Right lobe of liver (tissue), 6 donors: ENCODE measurements around the gene SPCS3. TPM values are rescaled to one million over a fixed set of nuclear protein-coding genes. Genes with fewer than 3 reads are reported as not detected.
"Not testable (repeated sequence)": the region's sequence is repeated elsewhere in the genome, so short reads cannot be mapped to it uniquely, and the experiment has no call there.

Experiments used
- ATAC-seq, 4 donors: fragments of 200-7000 bp; cut with Tn5 transposase; one replicate each; pipeline ENCODE4 v1.9.1; 2020; ENCODE audit warnings: mild to moderate bottlenecking in 4 of 4, moderate library complexity in 4 of 4
- DNase-seq, 3 donors: peaks; one replicate each; pipeline ENCODE4 v3.0.0-alpha.2; 2020
- H3K27ac ChIP-seq, 3 donors: fragments of 200-600 bp; one replicate each; pipeline ENCODE4 v1.8.0; 2022
- H3K27me3 ChIP-seq, 2 donors: fragments of 200-600 bp; one replicate each; pipeline ENCODE4 v1.8.0; 2022
- H3K36me3 ChIP-seq, 4 donors: fragments of 200-600 bp; sonication (generic) in 1 of 4; one replicate each; pipeline versions ENCODE4 v1.5.1 to v1.8.0; 2017 to 2022; ENCODE audit warnings: control low read depth in 1 of 4
- H3K4me1 ChIP-seq, 4 donors: fragments of 200-600 bp; sonication (generic) in 1 of 4; one replicate each; pipeline versions ENCODE4 v1.5.1 to v1.8.0; 2017 to 2022; ENCODE audit warnings: control low read depth in 1 of 4
- H3K4me3 ChIP-seq, 3 donors: fragments of 200-600 bp; one replicate each; pipeline ENCODE4 v1.8.0; 2022
- H3K9me3 ChIP-seq, 4 donors: fragments of 200-600 bp; sonication (generic) in 1 of 4; one replicate each; pipeline versions ENCODE4 v1.5.1 to v1.8.0; 2017 to 2022; ENCODE audit warnings: control low read depth in 1 of 4
- POLR2A ChIP-seq: fragments of 450-650 bp; IDR thresholded peaks from one replicate; pipeline ENCODE4 v1.6.1; 2017; ENCODE audit warnings: antibody characterized with exemption, mild to moderate bottlenecking
- WGBS: methylation state at CpG from one replicate; pipeline ENCODE4 v1.1.6; 2018; ENCODE audit warnings: low coverage, low lambda C conversion rate; ENCODE audit not compliant: insufficient coverage; ENCODE audit errors: missing lambda C conversion rate; 5-methylcytosine and 5-hydroxymethylcytosine counted together
- intact Hi-C, 2 donors: fragments of 100-400 bp; cut with DNase I; formaldehyde crosslinking; loops; one replicate each; pipeline versions ENCODE4 v1.11.2 to v1.14.1; 2022
- total RNA-seq, 6 experiments: library from RNA; depleted of rRNA in 2 of 6; stranded (reverse); fragments of >200 nt in 2 of 6; fragmentation: NEBNext Ultra II Directional in 3 of 6; extraction: Animal tissue kit (Norgen Biotek cat#: 25700) in 3 of 6; gene quantifications; one replicate each; pipeline versions ENCODE4 v1.1.0 to v1.2.4, GENCODE V29; 2016 to 2023
- TF ChIP-seq, protein P1 (sequence below), 4 donors: fragments of 200-600 bp in 3 of 4; fragments of 450-650 bp in 1 of 4; IDR thresholded peaks; one replicate each; pipeline versions ENCODE4 v1.5.1 to v1.8.0; 2016 to 2022; ENCODE audit warnings: antibody characterized with exemption in 4 of 4, mild to moderate bottlenecking in 2 of 4
- donor health status: DM: no; HTN: yes; CAD: no.
- donor health status: DM: no; HTN: no; CAD: no.
- donor health status: DM: no; HTN: no; CAD: no.
- donor health status: DM: no; HTN: yes; CAD: no.
- donor health status: DM: no; HTN: yes; CAD: no.

SPCS3 gene
- total RNA-seq, 6 experiments from 2014 or later: 49.7 to 97.4 (median 69.1) TPM

DNA sequence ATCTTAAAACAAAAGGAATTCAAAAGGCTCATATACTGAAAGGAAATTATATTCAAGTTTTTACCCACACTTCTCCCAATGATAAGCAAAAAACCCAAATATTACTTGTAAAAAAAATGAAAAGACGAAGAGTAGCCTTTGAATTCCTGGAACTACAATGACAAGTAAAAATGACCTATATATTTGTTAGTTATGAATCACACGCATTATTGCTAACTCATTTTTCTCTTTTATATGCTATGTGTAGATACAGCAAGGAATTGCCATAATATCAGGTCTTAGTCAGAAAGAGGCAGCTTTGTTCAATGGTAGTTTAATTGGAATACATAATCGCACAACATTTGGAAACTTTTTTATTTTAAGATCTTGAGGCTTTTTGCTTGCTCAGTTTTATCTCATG lies 28.0 kb upstream of the SPCS3 start:
- intact Hi-C loops: no loop called here
- no peaks in the 10 kb centered on the region for H3K9me3 ChIP-seq
- no peaks in the 10 kb centered on the region for H3K27me3 ChIP-seq
- H3K4me1 ChIP-seq: no peaks in the 10 kb centered on the region
- WGBS: 72% methylated on average over 3 of the region's 3 CpGs
- ATAC-seq: no peak
- TF ChIP-seq, protein P1, sequence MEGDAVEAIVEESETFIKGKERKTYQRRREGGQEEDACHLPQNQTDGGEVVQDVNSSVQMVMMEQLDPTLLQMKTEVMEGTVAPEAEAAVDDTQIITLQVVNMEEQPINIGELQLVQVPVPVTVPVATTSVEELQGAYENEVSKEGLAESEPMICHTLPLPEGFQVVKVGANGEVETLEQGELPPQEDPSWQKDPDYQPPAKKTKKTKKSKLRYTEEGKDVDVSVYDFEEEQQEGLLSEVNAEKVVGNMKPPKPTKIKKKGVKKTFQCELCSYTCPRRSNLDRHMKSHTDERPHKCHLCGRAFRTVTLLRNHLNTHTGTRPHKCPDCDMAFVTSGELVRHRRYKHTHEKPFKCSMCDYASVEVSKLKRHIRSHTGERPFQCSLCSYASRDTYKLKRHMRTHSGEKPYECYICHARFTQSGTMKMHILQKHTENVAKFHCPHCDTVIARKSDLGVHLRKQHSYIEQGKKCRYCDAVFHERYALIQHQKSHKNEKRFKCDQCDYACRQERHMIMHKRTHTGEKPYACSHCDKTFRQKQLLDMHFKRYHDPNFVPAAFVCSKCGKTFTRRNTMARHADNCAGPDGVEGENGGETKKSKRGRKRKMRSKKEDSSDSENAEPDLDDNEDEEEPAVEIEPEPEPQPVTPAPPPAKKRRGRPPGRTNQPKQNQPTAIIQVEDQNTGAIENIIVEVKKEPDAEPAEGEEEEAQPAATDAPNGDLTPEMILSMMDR (IDR thresholded peaks at IDR 0.05): no peak
- TF ChIP-seq POLR2A: no peak
- H3K36me3 ChIP-seq: no peaks in the 10 kb centered on the region
- H3K4me3 ChIP-seq: no peak overlapping the region
- DNase-seq: no peak
- no peak overlapping the region for H3K27ac ChIP-seq

- DNase-seq (no peak), ATAC-seq (no peak)
- H3K4me1 ChIP-seq: no peaks in the 10 kb centered on the region
- TF ChIP-seq POLR2A: no peak
- TF ChIP-seq, protein P1 (IDR thresholded peaks at IDR 0.05): no peak
- 89% methylated on average over 1 of the region's 1 CpG for WGBS
- no peaks in the 10 kb centered on the region for H3K36me3 ChIP-seq
- no peak overlapping the region for H3K27ac ChIP-seq
- no peaks in the 10 kb centered on the region for H3K9me3 ChIP-seq
- H3K4me3 ChIP-seq: no peak overlapping the region
- intact Hi-C loops: no loop called here
- no peaks in the 10 kb centered on the region for H3K27me3 ChIP-seq
These were observed 26.8 kb upstream of the SPCS3 start for GRCh38 chr4:176292920-176293319.

DNA sequence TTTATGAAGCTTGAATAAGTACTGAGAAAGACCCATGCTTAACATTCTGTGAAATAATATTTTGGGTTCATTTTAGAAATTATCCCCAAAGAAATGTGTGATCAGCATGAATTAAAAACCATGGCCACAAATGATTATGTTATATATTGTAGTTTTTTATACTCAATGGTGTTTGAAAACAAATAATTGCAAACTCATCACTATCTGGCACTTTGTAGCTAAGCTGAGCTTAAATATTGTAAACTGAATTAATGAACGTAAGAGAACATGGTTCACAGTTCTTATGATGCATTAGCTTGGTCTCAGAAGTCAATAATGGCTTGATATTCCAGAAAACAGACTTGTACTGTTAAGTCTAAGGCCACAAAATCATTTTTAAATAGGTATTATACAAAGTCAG lies 26.1 kb upstream of the SPCS3 start:
- no peaks in the 10 kb centered on the region for H3K36me3 ChIP-seq
- no peak for TF ChIP-seq POLR2A
- TF ChIP-seq, protein P1 (IDR thresholded peaks at IDR 0.05): no peak
- no peaks in the 10 kb centered on the region for H3K27me3 ChIP-seq
- intact Hi-C loops: no loop called here
- no peak overlapping the region for H3K4me3 ChIP-seq
- H3K4me1 ChIP-seq: no peaks in the 10 kb centered on the region
- no peaks in the 10 kb centered on the region for H3K9me3 ChIP-seq
- no peak overlapping the region for H3K27ac ChIP-seq
- WGBS: 56% methylated on average over 1 of the region's 1 CpG
- ATAC-seq (no peak), DNase-seq (no peak)

- intact Hi-C loops, H3K4me1 ChIP-seq, DNase-seq, H3K9me3 ChIP-seq, ATAC-seq, H3K4me3 ChIP-seq, H3K27me3 ChIP-seq, H3K36me3 ChIP-seq, H3K27ac ChIP-seq: not testable (repeated sequence)
- WGBS: 61% methylated on average over 5 of the region's 5 CpGs
These were observed 23.9 kb upstream of the SPCS3 start for GRCh38 chr4:176295907-176296306.

DNA sequence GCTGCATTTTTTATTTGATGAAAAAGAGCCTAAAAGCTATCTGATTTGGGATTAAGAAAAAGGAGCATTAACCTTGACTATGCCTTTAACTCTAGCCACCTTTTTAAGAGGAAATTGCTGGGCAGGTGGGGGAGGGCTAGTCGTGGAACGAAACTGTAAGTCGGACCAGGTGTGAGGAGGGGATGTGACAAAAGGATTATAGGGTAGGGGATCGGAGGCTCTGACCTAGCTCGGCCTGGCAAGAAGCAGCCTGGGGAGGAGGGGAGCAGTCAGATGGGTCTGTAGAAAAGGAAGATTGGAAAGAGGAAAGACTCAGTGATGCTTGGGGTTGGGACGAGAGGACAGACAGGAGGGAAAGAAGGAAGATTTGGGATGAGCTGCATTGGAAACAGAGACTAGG lies 21.1 kb upstream of the SPCS3 start:
- Histone ChIP-seq H3K4me1 (no peaks in the 10 kb centered on the region), H3K27ac (no peak overlapping the region), H3K27me3 (no peaks in the 10 kb centered on the region), H3K4me3 (no peak overlapping the region), H3K36me3 (no peaks in the 10 kb centered on the region), H3K9me3 (no peaks in the 10 kb centered on the region)
- TF ChIP-seq POLR2A: no peak
- TF ChIP-seq, protein P1 (IDR thresholded peaks at IDR 0.05): no peak
- DNase-seq (no peak), ATAC-seq (no peak)
- intact Hi-C loops: no loop called here
- WGBS: 60% methylated on average over 6 of the region's 6 CpGs
